AG09309 (cell line): Measurements from ENCODE around the gene NTN3.
A peak's percentile ranks its signal among the peaks of the same experiment; 100 is the strongest.

ENCODE experiments used
- DNase-seq: peaks from one replicate; pipeline ENCODE4 v3.0.0-alpha.2; 2010; ENCODE audit warnings: low read depth
- H3K4me3 ChIP-seq: 2 replicates; pipeline ENCODE4 v1.5.1; 2011; ENCODE audit warnings: mild to moderate bottlenecking, low read depth, low read length, moderate library complexity; ENCODE audit not compliant: control insufficient read depth
- CTCF ChIP-seq: IDR thresholded peaks from 2 replicates; pipeline ENCODE4 v1.5.1; 2011; ENCODE audit warnings: mild to moderate bottlenecking, low read depth, low read length, inconsistent platforms; ENCODE audit not compliant: insufficient read depth, control insufficient read depth; ENCODE audit errors: missing control alignments

Gene NTN3

GRCh38 chr16:2467528-2468232 lies 3.4 kb upstream of the NTN3 start:
- no peak for DNase-seq
- no peak for TF ChIP-seq CTCF
- H3K4me3 ChIP-seq: peak overlapping the region; percentile 39

GRCh38 chr16:2468233-2468724 lies 2.8 kb upstream of the NTN3 start:
- no peak for DNase-seq
- no peak for TF ChIP-seq CTCF
- peak overlapping the region; percentile 39 for H3K4me3 ChIP-seq

DNA sequence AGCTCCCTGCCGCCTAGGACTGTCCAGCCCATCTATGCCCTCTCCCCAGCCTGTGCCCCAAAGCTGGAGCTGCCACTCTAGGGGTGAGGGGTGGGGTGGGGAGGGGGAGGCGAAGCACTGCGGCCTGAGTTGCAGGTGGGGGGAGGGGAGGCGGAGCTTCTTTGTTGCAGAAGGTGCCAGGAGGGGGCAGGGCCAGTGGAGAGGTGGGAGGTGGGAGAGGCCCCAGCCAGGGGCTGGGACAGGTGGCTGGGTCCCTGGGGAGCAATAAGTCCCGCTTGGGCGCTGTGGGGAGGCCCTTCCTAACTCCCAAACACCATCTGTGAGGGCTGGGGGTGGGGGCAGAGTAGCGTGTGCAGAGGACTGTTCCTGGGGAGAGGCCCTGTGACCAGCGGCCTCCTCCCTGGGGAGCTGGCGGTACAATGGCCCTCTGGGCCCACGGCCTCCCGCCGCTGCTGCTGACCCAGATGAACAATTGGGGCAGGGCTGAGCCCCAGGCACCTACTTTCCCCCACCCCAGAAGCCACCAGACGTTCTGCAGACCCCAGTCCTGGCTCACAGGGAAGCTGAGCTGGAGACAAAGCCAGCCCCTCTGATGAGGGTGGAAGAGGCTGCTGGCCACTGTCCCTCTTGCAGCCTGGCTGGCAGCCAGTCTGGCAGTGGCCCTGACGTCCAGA lies 2.2 kb upstream of the NTN3 start:
- peak overlapping the region; percentile 39 for H3K4me3 ChIP-seq
- TF ChIP-seq CTCF: no peak
- DNase-seq: no peak

- DNase-seq: no peak
- no peak overlapping the region for H3K4me3 ChIP-seq
- TF ChIP-seq CTCF: no peak
These were observed 1.5 kb upstream of the NTN3 start for GRCh38 chr16:2469399-2470233.

GRCh38 chr16:2470234-2470601 lies 879 bp upstream of the NTN3 start:
- no peak overlapping the region for H3K4me3 ChIP-seq
- no peak for TF ChIP-seq CTCF
- no peak for DNase-seq

GRCh38 chr16:2470603-2471015 lies 488 bp upstream of the NTN3 start:
- H3K4me3 ChIP-seq: no peak overlapping the region
- no peak for DNase-seq
- TF ChIP-seq CTCF: no peak
